Muscle layer of colon (tissue), 2 donors: ENCODE results near the gene IRF8.

ENCODE experiments used
- H3K27ac ChIP-seq: one replicate; pipeline ENCODE4 v1.7.0; 2013; ENCODE audit warnings: low read depth, mild to moderate bottlenecking, low read length, moderate library complexity
- H3K27me3 ChIP-seq, 2 donors: one replicate each; pipeline ENCODE4 v1.7.0; 2013; ENCODE audit warnings: low read length in 2 of 2, mild to moderate bottlenecking in 2 of 2; ENCODE audit not compliant: insufficient read depth in 2 of 2, control insufficient read depth in 1 of 2
- H3K36me3 ChIP-seq: one replicate; pipeline ENCODE4 v1.7.0; 2013; ENCODE audit warnings: mild to moderate bottlenecking, low read length; ENCODE audit not compliant: insufficient read depth
- H3K4me1 ChIP-seq: one replicate; pipeline ENCODE4 v1.7.0; 2013; ENCODE audit warnings: mild to moderate bottlenecking, low read length; ENCODE audit not compliant: insufficient read depth
- H3K4me3 ChIP-seq, 2 donors: one replicate each; pipeline ENCODE4 v1.7.0; 2013; ENCODE audit warnings: low read length in 2 of 2, low read depth in 1 of 2, mild to moderate bottlenecking in 1 of 2, moderate library complexity in 1 of 2
- H3K9ac ChIP-seq: one replicate; pipeline ENCODE4 v1.7.0; 2013; ENCODE audit warnings: low read length
- H3K9me3 ChIP-seq: one replicate; pipeline ENCODE4 v1.7.0; 2013; ENCODE audit warnings: mild to moderate bottlenecking, low read length
- donor health status: abdominal sarcoma.
- donor health status: Adenocarcinoma of cecum.

Gene IRF8

DNA sequence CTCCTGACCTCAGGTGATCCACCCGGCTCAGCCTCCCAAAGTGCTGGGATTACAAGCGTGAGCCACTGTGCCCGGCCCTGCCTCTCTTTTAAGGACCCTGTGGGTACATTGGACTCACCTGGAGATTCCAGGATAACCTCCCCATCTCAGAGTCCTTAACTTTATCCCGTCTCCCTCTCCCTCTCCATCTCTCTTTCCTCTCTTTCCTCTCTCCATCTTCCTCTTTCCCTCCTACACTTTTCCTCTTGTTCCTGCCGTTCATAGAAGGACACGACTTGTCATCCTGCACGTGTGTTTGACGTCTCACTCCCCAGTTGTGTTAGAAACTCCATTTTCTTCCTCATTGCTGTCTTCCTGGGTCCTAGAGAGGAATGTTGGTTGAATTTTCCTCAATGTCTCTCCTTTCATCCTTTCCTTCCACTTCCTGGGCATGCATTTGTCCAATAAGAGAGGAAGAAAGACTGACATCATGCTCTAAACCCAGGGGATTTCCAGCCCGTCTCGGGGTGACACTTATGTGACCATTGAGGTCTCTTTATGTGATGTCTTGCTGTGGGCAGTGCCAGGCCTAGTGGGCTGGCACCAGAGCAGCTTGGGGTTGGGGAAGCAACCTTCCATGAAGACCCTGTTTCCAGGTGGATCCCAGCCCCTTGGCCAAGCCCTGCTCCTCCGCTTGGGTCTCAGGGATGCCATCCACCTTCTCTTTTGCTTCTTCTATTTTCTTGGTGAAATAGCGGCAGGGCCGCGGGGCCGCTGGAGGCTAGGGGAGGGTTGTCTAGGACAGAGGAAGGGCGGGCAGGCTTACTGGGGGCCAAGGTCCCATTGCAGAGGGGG is 39.8 kb upstream of the IRF8 start:
- Histone ChIP-seq H3K27ac (no peak overlapping the region), H3K4me1 (no peaks in the 10 kb centered on the region), H3K27me3 (no peaks in the 10 kb centered on the region), H3K9ac (no peak overlapping the region), H3K36me3 (no peaks in the 10 kb centered on the region), H3K9me3 (no peaks in the 10 kb centered on the region), H3K4me3 (no peak overlapping the region)

GRCh38 chr16:85859818-85860125 is 39.2 kb upstream of the IRF8 start:
- H3K27ac ChIP-seq: no peak overlapping the region
- no peaks in the 10 kb centered on the region for H3K9me3 ChIP-seq
- no peak overlapping the region for H3K9ac ChIP-seq
- H3K27me3 ChIP-seq: no peaks in the 10 kb centered on the region
- H3K4me3 ChIP-seq: no peak overlapping the region
- no peaks in the 10 kb centered on the region for H3K4me1 ChIP-seq
- no peaks in the 10 kb centered on the region for H3K36me3 ChIP-seq

DNA sequence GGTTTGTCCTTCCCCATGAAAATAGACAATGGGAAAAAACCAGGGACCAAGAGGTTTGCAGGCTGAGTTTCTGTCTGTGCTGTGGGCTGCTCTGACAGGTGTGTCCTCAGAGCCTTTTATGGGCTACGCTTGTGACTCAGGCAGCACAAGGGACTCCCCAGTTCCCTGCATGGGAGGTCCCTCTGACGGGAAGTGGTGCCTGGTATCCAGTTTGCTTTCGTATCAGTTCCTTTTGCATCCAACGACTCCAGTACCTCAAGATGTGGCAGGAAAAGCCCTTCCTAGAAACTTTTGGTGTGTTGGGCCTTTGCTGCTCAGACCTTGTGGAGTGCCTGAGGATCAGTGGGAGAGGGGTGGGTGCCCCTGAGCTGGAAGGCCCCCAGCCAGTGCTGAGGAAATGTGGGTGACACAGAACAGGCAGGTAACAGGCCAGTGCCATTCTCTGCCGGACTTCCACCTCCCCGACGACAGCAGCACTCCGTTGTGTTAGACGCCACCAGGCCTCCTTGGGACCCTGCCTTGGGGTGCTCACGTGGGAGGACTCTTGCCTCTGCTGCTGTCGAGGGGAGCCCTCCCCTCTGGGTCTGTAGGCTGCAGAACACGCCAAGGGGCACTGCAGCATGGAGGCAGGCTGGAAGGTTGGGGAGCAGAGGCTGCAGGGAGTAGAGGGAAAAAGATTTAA is 38.4 kb upstream of the IRF8 start:
- no peaks in the 10 kb centered on the region for H3K27me3 ChIP-seq
- no peaks in the 10 kb centered on the region for H3K9me3 ChIP-seq
- H3K36me3 ChIP-seq: no peaks in the 10 kb centered on the region
- no peak overlapping the region for H3K9ac ChIP-seq
- H3K27ac ChIP-seq: no peak overlapping the region
- H3K4me3 ChIP-seq: no peak overlapping the region
- no peaks in the 10 kb centered on the region for H3K4me1 ChIP-seq

GRCh38 chr16:85861095-85861825 is 37.7 kb upstream of the IRF8 start:
- no peaks in the 10 kb centered on the region for H3K4me1 ChIP-seq
- no peaks in the 10 kb centered on the region for H3K27me3 ChIP-seq
- H3K9ac ChIP-seq: no peak overlapping the region
- no peak overlapping the region for H3K4me3 ChIP-seq
- no peak overlapping the region for H3K27ac ChIP-seq
- no peaks in the 10 kb centered on the region for H3K9me3 ChIP-seq
- no peaks in the 10 kb centered on the region for H3K36me3 ChIP-seq

- no peaks in the 10 kb centered on the region for H3K9me3 ChIP-seq
- H3K9ac ChIP-seq: no peak overlapping the region
- no peak overlapping the region for H3K27ac ChIP-seq
- H3K4me1 ChIP-seq: no peaks in the 10 kb centered on the region
- H3K4me3 ChIP-seq: no peak overlapping the region
- H3K36me3 ChIP-seq: no peaks in the 10 kb centered on the region
- no peaks in the 10 kb centered on the region for H3K27me3 ChIP-seq
Measured at GRCh38 chr16:85862476-85863383, 36.2 kb upstream of the IRF8 start.

- no peaks in the 10 kb centered on the region for H3K4me1 ChIP-seq
- no peaks in the 10 kb centered on the region for H3K36me3 ChIP-seq
- no peaks in the 10 kb centered on the region for H3K9me3 ChIP-seq
- H3K4me3 ChIP-seq: no peak overlapping the region
- no peak overlapping the region for H3K27ac ChIP-seq
- no peak overlapping the region for H3K9ac ChIP-seq
- no peaks in the 10 kb centered on the region for H3K27me3 ChIP-seq
Measured at GRCh38 chr16:85863384-85863774, 35.6 kb upstream of the IRF8 start.

DNA sequence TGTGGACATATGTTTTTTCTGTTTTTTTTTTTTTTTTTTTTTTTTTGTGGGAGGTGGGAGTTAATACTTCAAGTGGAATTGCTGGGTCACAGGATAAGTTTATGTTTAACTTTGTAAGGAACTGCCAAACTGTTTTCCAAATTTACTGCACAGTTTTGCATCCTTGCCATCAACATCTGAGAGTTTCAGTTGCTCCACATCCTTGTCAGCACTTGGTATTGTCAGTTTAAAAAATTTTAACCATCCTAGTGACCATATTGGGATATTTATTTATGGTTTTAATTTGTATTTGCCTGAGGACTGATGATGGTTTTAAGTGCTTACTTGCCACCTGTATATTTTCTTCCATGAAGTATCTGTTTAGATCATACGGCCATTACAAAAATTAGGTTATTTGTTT is 34.0 kb upstream of the IRF8 start:
- Histone ChIP-seq H3K27ac (no peak overlapping the region), H3K4me1 (no peaks in the 10 kb centered on the region), H3K36me3 (no peaks in the 10 kb centered on the region), H3K27me3 (no peaks in the 10 kb centered on the region), H3K9ac (no peak overlapping the region), H3K9me3 (no peaks in the 10 kb centered on the region), H3K4me3 (no peak overlapping the region)

DNA sequence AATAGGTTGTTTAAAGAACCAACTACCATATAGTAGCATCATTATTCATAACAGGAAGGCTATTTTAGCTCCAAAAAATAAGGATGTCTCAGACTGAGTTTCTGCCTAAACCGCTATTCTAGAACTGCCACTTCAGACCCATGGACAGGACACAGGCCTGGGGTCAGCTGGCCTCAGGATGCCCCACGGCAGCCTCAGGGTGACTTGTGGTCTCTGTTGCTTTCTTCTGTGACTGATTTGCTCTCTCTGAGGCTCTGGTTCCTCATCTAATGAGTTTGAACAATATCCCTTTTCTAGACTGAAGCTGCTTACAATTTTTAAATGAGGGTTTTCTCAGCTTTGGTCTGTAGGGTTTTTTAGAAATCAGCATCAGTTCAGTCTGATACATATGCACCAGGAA is 31.8 kb upstream of the IRF8 start:
- H3K36me3 ChIP-seq: no peaks in the 10 kb centered on the region
- no peaks in the 10 kb centered on the region for H3K9me3 ChIP-seq
- no peaks in the 10 kb centered on the region for H3K4me1 ChIP-seq
- H3K9ac ChIP-seq: no peak overlapping the region
- no peak overlapping the region for H3K27ac ChIP-seq
- H3K27me3 ChIP-seq: no peaks in the 10 kb centered on the region
- H3K4me3 ChIP-seq: no peak overlapping the region

DNA sequence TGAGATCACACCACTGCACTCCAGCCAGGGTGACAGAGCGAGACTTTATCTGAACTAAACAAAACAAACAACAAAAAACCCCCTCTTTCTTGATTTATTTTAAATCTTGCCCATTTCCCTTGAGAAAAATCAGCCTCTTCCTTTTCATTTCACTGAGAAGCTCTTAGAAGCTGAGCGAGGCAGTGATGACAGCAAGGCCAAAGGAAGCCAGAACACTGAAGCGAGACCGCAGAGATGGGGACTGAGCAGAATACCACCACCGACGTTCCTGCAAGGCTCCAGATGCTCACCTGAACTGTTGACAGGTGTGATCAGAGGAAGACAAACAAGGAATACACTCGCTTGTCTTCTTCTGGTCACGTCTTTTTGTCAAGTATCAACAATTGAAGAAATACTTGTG is 30.5 kb upstream of the IRF8 start:
- H3K27ac ChIP-seq: no peak overlapping the region
- no peak overlapping the region for H3K4me3 ChIP-seq
- no peaks in the 10 kb centered on the region for H3K4me1 ChIP-seq
- no peak overlapping the region for H3K9ac ChIP-seq
- H3K9me3 ChIP-seq: no peaks in the 10 kb centered on the region
- no peaks in the 10 kb centered on the region for H3K27me3 ChIP-seq
- H3K36me3 ChIP-seq: no peaks in the 10 kb centered on the region

DNA sequence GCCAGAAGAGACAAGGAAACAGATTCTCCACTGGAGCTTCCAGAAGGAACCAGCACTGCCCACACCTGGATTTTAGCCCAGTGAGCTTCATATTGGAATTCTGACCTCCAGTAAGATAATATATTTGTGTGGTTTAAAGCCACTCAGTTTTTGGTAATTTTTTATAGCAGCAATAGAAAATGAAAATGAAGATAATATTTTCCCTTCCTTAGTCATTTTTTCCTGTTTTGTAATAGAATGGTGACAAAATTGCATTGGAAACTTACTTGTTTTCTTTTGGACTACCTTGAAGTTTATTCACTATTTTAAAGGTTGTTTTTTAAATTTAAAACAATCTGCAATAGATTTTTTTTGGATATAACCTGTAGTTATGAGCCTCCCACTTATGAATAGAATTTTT is 29.8 kb upstream of the IRF8 start:
- no peak overlapping the region for H3K9ac ChIP-seq
- no peak overlapping the region for H3K27ac ChIP-seq
- H3K36me3 ChIP-seq: no peaks in the 10 kb centered on the region
- H3K27me3 ChIP-seq: no peaks in the 10 kb centered on the region
- no peak overlapping the region for H3K4me3 ChIP-seq
- no peaks in the 10 kb centered on the region for H3K9me3 ChIP-seq
- no peaks in the 10 kb centered on the region for H3K4me1 ChIP-seq
